GM18861 (cell line): ENCODE data around the gene BRWD1.
"Not testable (repeated sequence)": the region's sequence is repeated elsewhere in the genome, so short reads cannot be mapped to it uniquely, and the experiment has no call there.

ENCODE experiments used
- ATAC-seq: cut with Tn5 transposase; IDR thresholded peaks from one replicate; pipeline ENCODE4 v1.9.1; 2021; ENCODE audit not compliant: unreplicated experiment

The BRWD1 gene

DNA sequence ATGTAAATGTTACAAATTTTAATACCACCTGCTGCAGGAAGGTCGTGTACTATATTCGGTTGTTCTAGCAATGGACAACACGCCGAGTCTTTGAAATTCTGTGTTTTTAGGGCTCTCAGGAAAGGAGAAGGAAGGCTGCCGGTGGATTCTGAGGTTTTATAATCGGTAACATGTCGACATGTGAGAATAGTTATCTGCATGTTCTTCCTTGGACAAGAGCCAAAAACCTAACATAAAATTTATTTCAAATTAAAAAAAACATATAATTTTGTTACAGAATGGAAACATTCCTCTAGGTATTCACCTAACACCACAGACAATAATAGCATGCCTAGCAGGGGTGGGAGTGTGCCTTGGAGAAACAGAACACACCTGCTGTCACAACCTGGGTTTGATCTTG lies 135.0 kb downstream of the BRWD1 start:
- ATAC-seq, result no peak

DNA sequence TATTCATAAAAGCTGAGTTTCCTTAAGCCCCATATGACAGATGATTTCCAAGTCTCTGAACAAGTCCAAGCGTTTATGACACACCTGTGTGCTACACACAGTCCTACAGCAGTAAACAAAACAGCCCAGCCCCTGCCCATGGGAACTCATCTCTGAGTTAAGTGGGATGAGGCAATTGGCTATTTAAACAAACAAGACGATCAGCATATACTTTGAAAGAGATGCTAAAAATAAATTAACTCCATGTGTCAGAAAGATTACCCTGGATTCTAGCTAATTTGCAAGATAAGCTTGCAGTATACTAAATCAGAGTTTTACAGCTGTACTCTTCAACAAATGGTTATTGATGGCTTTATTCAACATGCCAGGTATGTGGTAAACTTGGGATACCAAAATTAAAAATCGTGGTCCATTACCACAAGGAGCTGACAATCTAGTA lies 137.1 kb downstream of the BRWD1 start:
- no peak for ATAC-seq

DNA sequence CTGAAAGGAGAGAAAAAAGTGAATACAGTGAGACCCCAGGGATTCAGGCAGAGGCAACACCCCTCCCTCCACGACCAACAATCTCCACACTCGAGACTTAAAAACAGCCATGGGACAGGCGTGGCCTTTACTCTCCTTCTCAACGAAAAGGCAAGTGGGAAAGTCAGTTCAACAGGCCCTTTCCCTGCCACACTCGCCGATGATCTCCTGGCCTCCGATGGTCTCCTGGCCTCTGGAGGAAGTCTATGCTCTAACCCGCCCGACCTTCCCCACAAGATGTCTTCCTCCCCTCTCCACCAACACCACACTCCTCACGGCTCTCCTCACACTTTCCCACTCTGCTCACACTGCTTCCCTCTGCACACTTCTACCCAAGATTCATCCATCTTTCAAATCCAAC lies 137.8 kb downstream of the BRWD1 start:
- ATAC-seq, result no peak

DNA sequence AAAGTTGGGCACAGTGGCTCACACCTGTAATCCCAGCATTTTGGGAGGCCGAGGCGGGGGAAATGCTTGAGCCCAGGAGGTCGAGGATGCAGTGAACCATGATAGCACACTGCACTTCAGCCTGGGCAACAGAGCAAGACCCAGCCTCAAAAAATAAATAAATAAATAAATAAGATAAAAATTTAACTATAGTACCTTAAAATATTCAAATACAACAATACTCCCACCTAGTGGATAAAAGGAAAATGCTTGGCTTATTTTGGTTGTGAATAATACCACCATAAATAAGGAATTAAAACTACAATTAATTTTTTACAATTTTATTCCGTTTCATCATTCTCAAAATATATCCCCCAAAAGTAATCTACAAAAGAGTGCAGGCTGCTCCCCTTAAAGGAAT lies 138.3 kb downstream of the BRWD1 start:
- no peak for ATAC-seq

DNA sequence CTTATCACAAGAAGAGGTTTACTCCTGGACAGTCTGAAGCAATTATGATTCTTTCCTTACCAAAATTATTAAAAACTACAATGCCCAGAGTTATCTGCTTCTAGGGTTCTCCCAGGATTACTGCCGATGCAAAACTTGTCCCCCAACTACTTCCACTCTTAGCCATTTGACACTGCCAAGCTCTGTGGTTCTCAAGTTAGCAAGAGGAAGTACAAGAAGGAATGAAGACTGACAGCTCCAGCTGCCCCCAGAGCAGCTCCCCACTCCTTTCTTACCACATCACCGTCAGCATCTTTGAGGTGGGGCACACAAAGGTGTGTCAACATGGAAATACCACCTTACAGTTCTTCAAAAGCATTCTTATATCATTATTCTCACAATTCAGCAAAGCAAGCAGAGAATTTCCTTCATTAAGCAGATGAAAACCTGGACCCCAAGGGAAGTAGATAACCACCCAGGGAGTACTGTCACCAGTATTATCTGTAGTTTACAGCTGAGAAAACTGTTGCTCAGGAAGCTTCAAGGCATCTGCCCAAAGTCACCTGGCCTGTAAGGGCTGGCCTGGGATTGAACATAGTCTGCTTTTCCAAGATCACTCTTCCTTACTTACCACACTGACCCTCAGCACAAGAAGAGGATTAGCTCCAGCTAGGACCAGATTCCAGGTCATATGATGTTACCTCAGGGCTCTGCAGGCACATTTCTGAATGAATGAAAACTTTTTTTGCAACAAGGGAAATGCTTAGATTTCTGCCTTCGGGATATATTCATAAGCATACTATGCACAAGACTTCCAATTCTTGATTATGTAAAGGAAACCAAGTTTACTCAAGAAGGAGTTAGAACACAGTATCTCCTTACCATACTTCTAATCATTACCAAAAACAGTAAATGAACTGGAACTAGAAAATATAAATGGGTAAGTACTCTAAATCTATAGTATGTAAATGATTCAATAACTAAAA lies 139.4 kb downstream of the BRWD1 start:
- ATAC-seq, result no peak

DNA sequence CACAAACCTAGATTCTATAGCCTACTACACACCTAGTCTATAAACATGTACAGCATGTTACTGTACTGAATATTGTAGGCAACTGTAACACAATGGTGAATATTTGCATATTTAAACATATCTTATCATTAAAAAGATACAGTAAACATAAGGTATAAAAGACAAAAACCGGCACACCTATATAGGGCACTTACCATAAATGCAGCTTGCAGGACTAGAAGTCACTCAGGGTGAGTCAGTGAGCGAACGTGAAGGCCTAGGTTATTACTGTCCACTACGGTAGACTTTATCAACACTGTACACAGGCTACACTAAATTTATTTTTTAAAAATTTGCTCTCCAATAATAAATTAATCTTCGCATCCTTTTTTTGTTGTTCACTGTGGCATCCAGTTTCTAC lies 143.5 kb downstream of the BRWD1 start:
- no peak for ATAC-seq

DNA sequence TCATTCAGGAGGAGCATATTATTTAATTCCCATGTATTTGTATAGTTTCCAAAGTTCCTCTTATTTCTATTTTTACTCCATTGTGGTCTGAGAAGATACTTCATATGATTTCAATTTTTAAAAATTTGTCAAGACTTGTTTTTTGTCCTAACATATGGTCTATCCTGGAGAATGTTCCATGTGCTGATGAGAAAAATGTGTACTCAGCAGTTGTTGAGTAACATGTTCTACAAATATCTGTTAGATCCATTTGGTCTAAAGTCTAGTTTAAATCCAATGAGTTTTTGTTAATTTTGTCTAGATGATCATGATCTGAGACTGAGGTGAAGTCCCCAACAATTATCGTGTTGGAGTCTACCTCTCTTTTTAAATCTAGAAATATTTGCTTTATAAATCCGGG lies 144.6 kb downstream of the BRWD1 start:
- ATAC-seq, result no peak

DNA sequence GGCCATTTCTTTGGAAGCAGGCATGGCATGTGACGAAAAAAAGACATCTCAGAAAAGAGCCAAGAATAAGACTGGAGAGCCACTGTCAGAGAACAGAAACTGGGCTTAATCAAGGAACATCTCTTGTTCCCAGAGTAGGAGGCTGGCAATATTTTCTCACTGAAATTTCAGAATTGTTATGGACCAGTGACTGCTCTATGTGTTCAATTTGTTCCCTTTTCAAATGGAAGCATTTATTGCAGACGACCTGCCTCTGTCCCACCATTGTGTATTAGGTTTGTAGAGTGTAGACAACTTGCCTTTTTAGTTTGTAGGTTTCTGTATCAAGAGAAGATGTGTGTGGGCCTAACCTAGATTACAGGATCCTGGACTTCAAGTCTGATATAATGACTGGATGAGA lies 148.9 kb downstream of the BRWD1 start:
- no peak for ATAC-seq

DNA sequence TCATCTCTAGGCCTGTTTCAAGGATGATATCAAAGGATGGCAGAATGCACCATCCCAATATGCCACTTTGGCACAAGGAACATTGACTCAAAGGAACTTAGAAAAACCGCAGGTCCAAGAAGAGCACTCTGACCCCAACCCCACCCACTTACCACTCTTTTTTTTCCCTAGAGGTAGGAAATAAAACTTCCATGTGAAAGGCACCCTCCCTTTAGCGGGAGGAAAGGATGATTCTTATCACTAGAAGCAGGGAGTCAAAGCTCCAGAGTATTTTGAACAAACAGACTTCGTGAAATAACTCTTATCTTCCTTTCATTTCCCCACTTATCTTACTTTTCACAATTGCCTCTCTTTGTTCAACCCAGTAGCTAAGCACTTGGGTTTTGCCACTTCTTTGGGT lies 152.4 kb downstream of the BRWD1 start:
- no peak for ATAC-seq

DNA sequence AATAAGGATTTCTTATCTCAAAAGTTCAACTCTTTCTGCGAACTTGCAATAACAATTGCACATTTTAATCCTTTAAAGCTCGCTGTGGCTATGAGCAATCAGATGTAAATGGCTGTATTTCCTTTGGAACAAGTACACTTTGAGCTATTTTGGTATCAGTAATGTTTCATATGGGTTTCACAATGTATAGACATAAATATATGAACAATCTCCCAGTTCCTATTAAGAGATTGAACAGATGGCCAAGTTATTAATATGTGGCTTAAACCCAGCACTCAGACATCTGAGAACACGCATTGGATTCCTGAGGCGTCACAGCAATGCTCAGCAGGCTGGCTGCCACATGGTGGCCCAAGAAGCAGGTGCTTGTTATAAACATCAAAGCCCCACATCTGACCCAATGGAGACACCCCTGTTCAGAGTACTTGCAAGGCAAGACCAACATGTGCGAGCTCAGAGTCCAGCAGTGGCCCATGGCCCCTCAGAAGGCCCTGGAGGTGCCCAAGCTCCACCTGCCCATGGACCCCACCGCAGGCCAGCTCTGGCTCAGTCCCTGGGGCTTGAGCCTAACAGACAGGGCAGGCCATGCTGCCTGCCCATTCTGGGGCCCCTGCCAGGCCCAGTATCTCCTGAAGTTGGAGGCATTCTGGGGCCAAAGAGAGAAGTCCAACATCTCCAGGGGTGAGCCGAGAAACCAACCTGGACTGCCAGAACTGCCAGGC lies 153.9 kb downstream of the BRWD1 start:
- ATAC-seq, result no peak

DNA sequence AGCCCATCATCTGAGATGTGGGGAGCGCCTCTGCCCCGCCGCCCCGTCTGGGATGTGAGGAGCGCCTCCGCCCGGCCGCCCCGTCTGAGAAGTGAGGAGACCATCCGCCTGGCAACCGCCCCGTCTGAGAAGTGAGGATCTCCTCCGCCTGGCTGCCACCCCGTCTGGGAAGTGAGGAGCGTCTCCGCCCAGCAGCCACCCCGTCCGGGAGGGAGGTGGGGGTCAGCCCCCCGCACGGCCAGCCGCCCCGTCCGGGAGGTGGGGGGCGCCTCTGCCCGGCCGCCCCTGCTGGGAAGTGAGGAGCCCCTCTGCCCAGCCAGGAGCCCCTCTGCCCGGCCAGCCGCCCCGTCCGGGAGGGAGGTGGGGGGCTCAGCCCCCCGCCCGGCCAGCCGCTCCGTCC lies 156.2 kb downstream of the BRWD1 start:
- not testable (repeated sequence) for ATAC-seq

DNA sequence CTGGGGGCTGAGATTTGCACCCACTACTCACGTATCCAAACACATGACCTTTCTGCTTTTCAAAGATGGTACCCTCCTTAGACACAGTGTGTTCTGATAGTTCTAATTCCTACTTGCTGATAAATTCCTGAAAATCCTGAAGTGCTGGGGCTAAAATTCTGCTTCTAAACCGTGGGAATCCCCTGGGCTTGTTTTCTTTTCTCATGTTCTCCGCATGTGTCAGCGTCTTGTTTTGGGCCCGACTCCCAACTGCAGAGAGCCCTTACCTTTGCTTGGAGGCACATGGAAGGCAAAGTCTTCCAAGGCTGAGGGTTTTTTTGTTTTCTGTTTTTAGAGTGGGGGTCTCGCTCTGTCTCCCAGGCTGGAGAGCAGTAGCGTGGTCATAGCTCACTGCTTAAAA lies 157.4 kb downstream of the BRWD1 start:
- ATAC-seq, result no peak

DNA sequence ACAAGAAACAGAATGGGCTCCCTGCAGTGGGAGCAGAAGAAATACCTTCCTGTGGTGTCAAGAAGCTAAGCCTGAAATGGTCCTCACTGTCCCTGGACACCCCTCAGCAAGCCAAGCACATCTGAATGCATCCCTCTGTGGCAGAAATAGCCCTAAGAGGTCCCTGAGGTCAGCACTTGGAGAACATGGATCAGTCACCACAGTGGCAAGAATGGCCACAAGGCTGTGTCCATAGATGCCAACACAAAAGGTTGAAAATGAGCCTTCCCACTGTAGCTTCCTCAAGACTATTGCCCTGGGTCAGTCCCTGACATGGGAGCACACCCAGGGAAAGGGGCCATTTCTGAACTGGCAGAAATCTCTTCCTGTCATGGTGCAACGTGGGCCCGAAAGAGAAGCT lies 157.9 kb downstream of the BRWD1 start:
- ATAC-seq, result no peak

DNA sequence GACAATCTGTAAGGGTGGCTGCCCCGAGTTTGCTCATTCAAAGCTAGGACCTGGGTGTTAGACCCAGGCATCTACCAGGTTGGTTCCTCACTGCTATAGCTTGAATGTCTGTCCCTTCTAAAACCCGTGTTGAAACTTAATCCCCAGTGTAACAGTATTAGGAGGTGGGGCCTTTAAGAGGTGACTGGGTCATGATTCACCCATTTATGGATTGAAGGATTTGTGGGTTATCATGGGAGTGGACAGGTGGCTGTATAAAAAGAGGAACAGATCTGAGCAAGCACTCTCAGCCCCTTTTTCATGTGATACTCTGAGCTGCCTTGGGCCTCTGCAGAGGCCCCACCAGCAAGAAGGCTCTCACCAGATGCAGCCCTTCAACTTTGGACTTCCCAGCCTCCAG lies 159.6 kb downstream of the BRWD1 start:
- no peak for ATAC-seq

DNA sequence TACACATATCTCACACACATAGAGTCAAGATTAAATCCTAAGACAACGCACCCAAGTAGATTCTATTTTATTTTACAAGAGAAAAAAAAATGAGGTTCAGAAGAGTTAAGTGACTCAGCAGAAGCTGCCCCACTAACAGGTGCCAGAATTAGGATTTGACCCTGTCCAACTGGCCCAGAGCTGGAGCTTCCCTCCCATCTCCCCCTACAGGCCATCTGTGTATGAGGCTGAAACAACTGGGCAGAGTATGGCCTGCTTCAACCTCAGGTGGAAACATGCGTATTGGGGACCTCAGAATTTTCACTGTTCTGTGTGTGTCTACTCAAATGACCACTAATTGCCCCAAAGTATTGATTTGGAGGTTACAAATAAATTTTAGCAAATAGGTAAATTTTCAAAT lies 160.1 kb downstream of the BRWD1 start:
- ATAC-seq, result no peak

DNA sequence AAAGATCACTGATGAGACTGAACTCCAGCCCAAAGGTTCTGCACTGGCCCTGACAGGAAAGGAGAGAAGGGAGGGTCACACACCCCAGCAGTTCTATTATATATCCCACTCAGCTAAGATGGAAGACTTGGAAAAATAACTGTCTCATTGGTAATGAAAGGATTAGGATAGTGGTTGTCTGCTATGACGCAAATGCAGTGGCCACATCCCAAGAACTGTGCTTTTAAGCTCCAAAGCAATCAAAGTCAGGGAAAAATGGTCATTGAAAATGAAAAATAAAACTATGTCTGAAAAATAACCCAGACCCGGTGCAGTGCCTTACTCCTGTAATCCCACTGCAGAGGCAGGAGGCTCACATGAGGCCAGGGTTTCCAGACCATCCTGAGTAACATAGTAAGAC lies 161.2 kb downstream of the BRWD1 start:
- no peak for ATAC-seq

DNA sequence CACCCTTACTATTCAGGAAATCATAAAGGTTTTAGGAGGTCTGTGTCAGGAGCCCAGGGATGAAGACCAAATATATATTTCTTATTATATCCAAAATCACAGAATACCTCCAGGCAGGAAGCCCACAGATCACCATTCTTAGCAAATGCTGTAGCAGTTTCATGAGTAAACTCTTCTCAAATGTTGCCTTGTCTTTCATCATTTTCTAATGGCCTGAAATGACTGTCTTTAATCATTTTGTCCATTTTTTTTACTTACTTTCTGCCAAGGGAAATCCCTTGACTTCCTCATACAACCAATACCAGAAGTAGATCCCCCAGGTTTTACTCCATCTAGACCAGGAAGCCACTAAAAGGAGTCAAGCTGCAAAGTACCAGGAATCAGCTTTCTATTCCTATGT lies 162.6 kb downstream of the BRWD1 start:
- ATAC-seq, result no peak

DNA sequence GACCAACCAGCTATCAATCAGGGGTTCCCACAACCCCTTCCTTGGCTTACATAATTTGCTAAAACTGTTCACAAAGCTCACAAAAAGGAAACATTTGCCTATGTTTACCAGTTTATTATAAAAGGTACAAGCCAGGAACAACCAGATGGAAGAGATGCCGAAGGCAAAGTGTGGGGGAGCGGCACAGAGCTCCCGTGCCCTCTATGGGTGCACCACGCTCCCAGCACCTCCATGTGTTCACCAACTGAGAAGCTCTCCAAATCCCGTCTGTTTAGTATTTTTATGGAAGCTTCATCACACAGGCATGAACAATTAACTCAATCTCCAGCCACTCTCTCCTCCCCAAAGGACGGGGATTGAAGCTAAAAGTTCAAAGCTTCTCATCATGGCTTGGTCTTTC lies 163.1 kb downstream of the BRWD1 start:
- ATAC-seq, result no peak

DNA sequence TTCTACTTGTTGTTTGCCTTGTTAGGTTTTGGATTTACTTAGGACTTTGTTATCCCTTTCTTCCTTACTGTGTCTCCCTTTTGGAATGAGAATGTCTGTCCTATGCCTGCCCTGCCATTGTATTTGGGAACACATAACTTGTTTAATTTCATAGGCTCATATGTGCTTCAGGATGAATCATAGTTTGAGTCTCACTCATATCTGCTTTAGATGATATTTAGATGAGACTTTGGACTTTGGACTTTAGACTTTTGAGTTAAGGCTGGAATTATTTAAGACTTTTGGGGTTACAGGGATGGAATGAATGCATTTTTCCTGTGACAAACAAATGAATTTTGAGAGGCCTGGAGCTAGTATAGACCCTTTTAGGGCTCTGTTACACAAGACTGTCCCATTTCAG lies 163.6 kb downstream of the BRWD1 start:
- no peak for ATAC-seq

DNA sequence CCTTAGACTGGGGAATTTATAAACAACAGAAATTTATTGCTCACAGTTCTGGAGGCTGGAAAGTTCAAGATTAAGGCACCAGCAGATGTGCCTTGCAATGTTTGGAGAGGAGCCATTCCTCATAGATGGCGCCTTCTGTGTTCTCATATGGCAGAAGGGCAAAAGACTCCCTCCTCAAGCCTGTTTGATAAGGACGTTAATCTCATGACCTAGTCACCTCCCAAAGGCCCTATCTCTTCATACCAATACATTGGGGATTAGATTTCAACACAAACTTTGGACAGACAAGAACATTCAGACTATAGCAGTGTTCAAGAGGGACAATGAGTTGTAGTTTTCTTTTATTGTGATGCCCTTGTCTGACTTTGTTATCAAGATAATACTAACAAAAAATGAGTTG lies 164.5 kb downstream of the BRWD1 start:
- no peak for ATAC-seq

DNA sequence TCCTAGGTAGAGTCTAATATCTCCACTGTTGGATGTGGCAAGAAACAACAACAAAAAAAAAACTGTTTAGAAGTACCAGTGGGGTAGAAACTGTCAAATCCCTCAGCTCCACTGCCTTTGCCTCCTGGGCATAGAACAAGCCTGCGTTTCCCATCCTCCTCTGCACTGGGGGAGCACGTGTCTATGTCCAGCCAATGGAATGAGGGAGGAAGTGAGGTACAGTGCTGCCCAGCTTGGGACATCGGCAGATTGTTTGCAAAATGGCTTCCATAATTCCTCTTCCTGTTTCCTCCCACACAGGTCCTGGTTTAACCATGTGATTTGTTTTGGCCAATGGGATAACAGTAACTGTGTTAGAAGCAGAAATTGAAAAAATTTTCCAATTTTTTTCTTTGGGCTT lies 169.2 kb downstream of the BRWD1 start:
- no peak for ATAC-seq

DNA sequence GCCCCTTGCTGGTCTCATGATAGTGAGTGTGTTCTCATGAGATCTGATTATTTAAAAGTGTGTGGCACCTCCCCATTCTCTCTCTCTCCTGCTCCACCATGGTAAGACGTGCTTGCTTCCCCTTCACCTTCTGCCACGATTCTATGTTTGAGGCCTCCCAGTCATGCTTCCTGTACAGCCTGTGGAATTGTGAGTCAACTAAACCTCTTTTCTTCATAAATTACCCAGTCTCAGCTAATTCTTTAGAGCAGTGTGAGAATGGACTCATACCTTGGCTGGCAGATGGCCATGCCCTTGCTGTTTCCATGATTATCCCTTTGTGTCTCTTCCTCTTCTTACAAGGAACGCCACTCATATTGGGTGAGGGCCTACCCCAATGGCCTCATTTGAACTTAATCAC lies 170.5 kb downstream of the BRWD1 start:
- no peak for ATAC-seq
